Activated CD4-positive, alpha-beta T cell treated with anti-CD3 and anti-CD28 coated beads, Interleukin-2, amount 50 U/mL, for 48 hours (primary cell): ENCODE results near the gene KRT79.

Source experiments
- DNase-seq, 2 experiments: peaks; one replicate each; pipeline ENCODE4 v3.0.0-alpha.2; 2020

KRT79 gene

DNA sequence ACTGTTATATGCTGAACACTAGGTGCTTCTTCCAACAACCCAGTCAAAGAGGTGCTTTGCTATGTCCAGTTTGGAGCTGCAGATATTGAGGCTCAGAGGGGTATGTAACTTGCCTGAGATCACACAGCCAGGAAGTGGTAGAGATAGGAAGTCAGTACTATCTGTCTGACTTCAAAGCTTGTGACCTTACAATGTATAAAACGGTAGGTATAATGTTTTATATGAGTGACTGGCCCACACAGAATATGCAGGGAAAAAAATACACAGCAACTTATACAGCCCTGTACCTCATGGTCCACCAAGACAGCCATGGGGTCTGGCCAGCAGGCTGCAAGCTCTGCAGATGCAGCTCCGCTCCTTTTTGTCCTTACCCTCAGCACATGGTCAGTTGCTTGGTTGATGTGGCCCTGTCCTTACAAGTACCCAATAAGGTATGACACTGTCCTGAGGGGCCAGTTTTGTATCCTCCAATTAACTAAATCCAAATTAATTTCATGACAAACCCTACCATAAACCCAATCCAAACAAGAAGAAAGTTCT, 16.3 kb downstream of the KRT79 start:
- DNase-seq: no peak

DNA sequence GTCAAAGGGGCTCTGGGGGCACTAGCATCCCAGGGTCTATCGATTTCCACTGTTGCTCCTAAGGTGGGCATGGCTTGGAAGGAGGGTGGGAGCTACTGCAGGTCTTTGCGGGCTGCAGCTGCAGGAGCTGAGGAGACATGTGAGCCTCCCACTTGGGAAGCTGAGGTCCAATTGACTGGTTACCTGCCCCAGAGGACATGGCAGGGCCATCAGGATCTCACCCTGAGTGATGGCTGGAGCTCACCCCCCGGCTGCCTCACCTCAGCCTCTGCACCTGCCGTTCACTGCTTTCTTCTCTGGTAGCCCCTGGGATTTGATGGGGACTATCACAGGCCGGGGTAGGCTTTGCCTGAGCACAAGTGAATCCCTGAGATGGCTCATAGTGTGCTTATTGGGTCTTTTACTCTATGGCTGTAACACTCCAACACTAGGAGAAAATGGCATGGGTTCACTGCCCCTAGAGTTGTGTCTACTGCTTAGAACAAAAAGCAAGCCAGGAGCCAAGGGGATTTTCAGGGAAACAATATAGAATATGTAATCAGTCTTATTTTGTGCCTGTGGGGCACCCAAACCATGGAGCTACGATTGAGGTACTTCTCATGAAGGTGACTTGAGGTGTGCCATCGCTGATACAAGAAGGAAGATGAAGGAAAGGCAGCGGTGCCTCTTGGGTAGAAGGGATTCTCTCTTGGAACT, 17.0 kb downstream of the KRT79 start:
- no peak for DNase-seq

DNA sequence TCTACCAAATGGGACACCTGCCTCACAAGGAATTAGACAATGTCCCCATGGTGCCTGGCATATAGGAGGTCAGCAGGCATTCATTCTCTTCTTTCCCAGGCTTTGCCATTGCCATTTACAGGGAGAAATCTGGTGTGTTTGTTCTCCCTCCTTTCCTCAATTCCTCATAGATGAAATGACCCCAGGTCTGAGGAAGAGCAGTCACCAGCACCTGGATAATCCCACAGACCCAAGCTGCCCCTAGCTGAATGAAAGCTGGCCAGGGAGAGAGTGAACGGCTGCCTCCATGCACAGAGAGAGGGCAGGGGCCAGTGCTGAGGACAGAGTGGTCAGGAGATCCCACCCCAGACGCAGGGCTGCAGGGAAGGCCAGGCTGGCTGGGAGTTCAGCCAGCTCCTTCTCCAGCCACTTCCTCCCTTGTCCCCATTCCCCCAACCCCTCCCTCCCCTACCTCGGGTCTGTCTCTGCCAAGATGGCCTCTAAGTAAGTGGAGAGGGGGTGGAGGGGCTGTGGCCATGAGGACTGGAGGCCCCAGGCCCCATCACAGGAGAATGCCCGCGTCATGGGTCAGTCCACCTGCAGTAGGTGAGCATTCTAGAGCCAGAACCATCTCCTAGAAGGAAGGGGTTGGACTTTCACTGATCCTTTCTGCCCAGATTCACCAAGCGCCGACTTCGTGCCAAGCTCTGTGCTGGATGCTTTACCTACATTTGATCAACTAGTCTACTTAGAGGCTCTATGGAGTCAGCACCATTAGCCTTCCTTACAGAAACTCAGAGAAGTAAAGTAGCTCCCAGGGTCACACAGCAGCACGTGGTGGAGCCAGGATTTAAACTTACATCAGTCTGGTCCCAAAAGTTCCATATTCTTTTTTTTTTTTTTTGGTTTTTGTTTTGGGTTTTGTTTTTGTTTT, 18.2 kb downstream of the KRT79 start:
- no peak for DNase-seq

DNA sequence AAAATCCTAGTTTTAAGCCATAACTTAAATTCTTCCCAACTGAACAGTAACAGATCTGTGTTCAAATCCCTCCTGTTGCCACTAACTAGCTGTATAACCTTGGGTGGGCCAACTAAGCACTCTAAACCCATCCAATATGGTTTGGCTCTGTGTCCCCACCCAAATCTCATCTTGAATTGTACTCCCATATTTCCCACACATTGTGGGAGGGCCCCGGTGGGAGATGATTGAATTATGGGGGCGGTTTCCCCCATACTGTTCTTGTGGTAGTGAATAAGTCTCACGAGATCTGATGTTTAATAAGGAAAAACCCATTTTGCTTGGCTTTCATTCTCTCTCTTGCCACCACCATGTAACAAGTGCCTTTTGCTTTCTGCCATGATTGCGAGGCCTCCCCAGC, 18.9 kb downstream of the KRT79 start:
- no peak for DNase-seq

DNA sequence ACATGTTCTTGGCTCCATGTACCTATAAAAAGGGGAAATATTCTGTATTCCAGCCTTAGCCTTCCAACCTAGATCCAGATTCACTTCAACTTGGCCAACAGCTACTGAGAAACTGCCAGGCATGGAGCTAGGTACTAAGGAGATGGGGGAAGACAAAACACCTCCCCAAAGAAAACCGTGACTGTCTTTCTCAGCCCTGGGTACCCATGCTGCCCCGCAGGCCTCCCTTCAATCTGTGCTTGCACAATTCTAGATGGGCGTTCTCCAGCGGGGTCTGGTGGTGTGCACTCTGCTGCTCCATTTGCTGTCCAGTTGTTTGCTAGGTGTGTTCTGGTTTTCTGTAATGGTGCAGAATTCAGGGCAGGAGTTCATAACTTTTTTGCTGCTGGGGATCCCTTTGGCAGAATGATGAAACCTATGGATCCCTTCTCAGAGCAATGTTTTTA, 19.4 kb downstream of the KRT79 start:
- no peak for DNase-seq

DNA sequence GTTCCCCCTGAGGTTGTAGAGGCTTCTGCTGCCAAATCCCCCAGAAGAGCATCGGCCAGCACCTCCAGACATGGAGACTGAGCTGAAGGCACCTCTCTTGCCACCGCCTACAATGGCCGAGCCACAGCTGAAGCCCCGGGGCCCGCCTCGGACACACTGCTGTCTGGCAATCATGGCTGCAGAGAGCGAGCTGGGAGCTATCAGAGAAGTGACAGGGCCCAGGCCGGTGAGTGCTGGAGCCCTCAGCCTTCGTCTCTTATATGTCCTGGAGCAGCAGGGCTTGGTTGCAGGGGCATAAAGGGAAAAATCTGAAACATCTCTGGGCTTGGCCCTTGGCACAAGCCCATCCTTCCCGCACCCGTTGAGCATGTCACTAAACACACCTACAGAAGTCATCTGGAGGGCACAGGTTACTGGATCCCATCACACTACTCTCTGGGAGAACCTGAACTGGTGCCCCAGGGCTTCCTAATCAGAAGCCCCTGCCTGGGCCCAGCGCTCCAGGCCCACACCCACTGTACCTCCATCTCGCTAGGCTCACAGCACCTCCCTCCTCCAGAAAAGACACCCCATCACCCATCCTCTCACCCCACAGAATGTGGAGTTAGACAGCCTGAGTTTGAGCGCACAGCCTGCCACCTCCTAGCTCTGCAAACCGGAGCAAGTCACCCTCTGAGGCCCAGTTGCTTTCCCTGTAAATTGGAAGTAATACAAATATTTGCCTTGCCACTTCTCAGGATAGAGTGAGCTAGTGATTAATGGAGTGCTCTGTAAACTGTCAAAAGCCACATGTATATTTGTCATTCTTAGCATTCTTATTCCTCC, 20.0 kb downstream of the KRT79 start, which contains the start of gene KRT4:
Gene KRT4 (minus strand): TSS at position 232 of the 825 bp plus-strand sequence. CDS start 58 bp downstream, at position 174.
- no peak for DNase-seq

DNA sequence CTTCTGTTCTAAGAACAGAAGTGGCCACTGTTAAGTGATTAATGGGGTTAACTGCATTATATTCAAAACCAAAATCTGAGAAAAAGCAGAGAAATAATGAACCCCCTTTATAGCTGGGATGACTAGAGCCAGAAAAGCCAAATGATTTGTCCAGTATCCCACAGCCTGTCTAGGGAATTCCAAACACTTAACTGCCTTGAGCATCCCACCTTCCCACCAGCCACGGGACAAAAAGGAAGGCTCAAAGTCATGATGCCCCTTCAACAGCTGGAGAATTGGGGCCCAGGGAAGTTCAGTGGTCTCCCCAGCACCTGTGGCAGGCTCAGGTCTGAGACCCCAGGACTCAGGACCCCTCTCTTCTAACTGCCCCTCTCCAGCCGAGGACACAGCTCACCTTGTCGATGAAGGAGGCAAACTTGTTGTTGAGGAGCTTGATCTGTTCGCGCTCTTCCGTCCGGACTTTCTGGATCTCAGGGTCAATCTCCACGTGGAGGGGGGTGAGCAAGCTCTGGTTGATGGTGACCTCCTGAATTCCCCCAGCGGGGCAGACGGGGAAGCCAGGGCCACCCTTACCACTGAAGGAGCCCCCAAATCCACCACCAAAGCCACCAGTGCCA, 20.8 kb downstream of the KRT79 start:
- no peak for DNase-seq

DNA sequence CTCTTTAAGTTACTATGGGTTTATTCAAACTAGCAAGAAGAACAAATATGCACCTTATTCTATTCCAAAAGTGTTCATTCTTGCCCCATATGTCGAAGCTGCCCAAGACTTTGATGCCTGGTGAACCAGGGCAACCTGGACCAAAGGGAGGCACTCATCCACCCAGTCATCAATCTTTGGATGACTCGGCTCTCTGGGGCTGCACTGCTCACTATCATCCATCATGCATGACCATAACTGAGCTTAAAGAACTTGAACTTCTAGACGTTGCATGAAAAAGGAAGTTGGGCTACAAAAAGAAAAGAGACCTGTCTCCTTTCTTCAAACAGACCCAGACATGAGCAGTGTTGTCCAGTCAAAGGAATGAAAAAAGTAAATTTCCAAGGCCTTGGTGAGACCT, 21.4 kb downstream of the KRT79 start:
- DNase-seq: no peak

DNA sequence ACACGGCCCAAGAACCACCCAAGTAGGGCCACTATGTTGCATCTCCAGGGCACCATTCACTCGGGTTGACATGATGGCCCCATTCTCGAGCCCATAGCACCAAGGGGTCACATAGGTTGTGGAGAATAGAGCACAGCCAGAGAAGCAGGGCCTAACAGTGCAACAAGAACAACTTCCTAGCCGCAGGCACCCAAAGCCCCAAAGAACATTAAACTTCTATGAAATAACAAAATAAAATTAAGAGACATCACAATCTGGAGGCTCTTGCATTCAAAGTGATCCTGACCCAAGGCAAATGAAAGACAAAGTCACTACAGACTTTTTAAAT, 22.1 kb downstream of the KRT79 start:
- no peak for DNase-seq

DNA sequence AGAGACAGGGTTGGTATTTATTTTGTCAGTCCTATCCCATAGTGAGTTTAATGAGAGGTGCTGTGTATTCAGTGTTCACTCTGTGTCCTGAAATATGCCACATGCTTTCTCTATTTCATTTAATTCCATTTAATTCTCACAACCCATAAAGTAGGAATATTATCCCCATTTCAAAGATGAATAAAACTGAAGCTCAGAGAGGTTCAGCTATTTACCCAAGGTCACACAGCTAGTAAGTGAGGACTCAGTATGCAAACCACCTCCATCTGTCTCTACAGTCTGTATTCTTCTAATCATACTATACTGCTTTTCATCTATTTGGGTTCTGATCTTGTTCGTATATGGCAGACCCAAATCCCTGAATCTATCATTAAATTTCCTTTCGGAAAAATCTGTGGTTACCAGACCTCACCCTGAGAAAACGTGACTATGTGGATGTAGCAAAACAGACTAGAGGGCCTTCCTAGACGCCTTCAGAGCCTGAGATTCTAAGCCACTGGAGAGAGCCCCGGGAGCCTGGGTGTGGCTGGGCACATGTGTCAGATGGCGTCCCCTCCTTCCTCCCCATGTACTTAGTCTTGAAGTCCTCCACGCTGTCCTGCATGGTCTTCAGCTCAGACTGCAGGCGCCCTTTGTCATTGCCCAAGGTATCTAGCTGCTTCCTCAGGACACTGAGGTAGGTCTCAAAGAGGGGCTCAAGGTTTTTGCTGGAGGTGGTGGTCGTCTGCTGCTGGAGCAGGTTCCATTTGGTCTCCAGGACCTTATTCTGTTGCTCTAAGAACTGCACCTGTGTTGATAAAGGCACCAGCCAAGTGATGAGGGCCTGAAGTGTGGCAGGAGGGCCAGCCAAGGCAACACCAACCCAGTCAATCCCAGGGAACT, 22.7 kb downstream of the KRT79 start:
- no peak for DNase-seq

DNA sequence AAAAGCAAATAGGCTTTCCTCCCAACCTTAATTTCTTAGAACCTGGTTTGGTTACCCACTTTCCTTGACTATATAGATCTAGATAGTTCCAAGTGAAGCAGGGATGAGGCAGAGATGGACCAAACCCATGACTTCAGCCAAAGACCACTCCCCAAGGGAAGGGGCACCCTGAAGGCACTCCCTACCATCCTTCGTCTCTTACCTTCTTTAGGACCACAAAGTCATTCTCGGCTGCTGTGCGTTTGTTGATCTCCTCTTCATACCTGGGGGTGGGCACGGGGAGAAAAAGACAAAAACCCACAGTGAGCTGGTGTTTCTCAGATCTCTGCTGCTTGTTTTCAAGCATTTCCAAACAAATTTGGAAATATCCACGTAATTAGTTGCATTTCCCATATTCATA, 23.6 kb downstream of the KRT79 start:
- no peak for DNase-seq

DNA sequence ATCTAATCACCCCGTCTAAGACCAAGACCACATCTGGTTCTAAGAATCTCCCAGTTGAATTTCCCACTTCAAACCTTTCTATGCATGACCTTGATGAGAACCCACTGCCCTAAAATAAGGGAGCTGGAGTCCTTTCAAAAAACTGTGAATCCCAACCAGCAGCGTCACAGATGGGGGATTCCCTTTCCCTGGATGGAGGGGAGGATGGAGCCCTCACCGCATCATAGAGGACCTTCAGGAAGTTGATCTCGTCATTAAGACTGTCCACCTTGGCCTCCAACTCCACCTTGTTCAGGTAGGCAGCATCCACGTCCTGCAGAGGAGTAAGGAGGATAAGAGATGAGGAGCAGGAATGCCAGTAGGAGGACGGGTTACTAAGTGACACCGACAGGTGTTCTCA, 24.9 kb downstream of the KRT79 start:
- DNase-seq: no peak

DNA sequence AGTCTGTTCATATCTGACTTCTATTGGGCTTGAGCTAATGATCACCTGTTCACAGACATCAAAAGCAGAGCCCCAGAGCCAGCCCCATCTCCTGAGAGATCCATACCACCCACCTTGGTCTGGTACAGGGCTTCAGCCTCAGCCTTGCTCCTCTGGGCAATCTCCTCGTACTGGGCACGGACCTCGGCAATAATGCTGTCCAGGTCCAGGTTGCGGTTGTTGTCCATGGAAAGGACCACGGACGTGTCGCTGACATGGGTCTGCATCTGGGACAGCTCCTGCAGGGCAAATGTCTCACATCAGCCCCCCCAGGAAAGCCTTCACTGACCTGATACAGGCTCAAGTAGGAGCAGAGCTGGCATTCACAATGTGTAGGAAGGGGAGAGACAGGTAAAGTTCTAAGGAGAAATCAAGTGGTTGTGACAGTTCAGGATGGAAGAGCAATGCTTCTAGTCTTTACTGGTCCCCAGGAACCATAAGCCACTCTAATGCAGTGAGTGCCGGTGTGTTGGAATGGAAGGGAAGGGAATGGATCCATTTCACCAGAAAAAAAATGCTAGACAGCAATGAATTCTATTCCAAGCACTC, 25.4 kb downstream of the KRT79 start:
- no peak for DNase-seq

DNA sequence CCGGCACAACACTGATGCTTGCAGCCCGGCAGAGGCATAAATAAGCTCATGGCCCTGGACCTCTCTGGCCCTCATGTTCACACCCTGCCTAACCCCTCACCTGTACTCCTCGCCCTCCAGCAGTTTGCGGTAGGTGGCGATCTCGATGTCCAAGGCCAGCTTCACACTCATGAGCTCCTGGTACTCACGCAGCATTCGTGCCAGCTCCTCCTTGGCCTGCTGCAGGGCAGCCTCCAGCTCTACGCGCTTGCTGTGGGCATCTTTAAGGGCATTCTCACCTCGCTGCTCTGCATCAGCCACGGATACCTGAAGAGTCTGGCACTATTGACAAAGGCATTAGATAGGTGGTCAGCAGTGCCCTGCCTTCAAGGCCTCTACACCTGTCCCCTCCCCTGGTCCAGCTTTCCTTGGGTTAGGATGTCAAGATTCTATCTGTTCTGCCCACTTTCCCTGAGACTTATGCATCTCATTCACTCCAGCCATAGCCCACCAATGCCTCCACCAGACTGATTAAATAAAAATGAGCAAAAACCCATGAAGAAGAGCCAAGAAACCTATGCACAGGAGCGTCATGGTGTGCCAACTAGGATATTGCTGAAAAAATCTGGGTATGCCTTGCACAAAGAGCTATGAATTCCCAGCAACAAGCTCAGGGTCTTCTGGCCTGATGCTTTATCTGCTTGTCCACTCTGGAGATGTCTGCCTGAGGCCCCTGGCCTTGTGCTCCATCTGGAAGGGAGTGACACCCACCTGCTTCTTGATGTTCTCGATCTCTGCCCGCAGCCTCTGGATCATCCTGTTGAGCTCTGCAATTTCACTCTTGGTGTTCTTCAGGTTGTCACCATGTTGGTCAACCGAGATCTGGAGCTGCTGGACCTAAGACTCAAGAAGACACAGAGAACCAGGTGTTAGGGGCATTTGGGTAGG, 26.3 kb downstream of the KRT79 start:
- DNase-seq: no peak

DNA sequence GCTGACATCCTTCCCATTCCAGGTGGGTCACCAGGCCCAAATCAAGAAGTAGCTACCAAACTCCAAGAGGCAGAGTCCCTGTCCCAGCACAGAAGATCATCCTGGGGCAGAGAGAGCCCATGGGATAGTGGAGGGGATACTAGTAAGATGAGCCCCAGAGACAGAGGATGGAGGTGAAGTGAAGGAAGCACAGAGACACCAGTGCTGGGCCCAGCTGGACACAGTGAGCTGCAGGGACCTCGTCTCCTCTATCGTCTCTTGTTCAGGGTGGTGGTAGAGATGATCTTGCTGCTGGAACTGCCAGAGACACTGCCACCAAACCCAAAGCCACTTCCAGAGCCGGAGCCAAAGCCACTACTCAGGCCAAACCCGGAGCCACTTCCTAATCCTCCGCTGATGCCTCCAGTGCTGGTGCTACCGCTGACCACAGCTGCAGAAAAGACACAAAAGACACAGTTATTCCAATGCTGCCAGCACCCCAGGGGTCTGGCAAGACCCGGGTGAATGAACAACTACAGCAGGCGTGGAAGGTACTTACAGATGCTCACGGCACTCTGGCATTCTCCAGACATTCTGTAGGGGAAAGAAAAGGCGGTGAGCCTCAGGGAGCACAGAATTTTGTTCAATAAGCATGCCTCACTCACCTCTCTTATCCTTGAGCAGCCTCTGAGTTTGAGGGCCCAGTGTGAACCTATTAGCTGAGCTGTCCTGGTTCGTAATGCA, 27.1 kb downstream of the KRT79 start:
- DNase-seq: no peak

DNA sequence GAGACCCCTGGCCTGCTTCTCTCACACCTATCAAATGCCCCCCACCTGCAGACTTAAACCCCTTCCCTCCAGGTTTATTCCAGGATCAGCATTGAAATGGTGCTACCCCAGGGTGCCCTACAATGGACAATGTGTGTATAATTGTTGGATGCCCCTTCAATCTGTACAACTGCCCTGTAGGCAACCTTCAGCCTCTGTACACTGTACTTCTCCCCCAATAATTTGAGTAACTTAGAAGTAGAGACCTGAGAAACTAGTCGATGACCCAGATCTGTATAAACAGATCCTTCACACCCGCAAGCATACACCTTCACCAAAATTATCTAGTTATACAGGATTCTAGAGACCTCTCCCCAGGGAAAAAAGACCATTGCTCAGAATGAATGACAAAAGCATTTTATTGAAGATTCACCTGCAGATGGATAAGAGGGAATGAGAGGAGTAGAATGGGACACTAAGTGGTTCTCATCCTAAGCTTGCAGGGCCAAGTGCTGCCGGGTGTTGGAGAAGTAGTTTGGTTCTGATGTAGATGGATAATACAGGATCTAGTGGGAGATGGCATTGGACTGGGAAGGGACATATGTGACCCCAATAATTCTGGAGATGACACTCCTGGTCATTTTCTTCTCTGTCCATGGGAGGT, 27.8 kb downstream of the KRT79 start:
- DNase-seq: no peak

DNA sequence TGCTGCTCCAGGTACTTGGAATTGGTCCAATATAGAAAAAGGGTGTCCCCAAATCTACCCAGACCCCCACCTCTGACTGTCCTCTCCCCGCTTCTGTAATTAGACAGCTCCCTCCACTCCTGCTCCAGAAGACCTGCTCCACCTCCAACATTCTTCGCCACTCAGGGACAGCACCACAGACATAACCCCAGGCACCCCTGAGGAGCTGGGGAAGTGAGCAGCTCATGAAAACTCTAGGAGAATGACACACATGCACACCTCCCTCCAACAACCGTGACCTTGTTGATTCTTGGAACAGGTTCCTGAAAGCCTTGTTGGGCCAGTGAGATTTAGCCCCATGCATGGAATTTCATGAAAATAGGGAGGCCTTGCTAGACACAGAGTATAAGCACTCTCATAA, 28.4 kb downstream of the KRT79 start:
- no peak for DNase-seq

DNA sequence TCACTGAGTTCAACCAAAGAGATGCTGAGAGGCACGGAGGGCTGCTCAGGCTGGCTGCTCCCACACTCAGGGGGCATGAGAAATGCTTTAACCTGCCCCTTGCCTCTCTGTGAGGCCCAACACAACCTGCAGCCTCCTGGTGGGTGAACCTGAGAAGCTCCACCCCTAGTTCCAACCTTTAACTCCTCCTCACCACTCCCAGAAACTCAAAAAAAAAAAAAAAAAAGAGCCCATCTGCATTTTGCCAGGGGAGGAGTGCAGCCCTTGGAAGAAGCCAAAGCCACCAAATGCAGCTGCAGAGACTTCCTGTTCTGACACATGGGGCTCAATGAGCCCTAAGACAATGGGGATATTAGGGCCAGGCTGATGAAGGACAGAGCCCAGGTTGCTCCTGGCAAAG, 29.1 kb downstream of the KRT79 start:
- DNase-seq: no peak

DNA sequence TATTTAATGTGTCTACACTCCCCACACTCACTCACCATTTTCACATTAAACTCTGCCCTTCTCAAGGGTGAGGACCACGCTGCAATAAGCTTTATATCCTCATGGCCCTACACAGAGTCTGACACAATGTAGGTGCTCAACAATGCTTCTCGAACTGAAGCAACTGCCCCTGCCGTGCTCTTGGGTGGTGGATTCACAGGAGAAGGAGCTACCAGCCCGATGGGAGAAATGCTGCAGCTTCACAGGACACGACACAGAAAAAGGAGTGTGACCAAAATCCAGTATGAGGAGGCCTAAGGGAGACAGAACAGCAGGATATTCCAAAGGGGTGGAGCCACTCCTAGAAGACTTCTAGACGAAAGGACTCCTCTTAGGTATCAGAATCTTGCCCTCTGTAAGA, 31.7 kb downstream of the KRT79 start:
- DNase-seq: no peak
